H1 (cell line): ENCODE data around the gene CMTM1. TPM values are rescaled to one million over a fixed set of nuclear protein-coding genes. Genes with fewer than 3 reads are reported as not detected.

Experiments
- CTCF ChIA-PET: fragments of 300-600 bp; sonication (Branson Sonifier 250); formaldehyde crosslinking; loops from one replicate; lab custom pipeline; 2021; ENCODE audit not compliant: partially characterized antibody; lab: Charles Lee
- POLR2A ChIA-PET: fragments of 300-600 bp; sonication (Branson Sonifier 250); formaldehyde crosslinking; loops from one replicate; lab custom pipeline; 2021; ENCODE audit warnings: inconsistent platforms; ENCODE audit not compliant: partially characterized antibody; lab: Charles Lee
- DNase-seq, 2 experiments: peaks; one replicate each; pipeline versions ENCODE4 v3.0.0 to v3.0.0-alpha.2; 2010 to 2022; ENCODE audit warnings: low spot score in 2 of 2, low read depth in 1 of 2, mixed read lengths in 1 of 2
- FAIRE-seq: peaks from 2 replicates; lab custom pipeline; 2011; peaks lifted over from hg19 to GRCh38; lab: Jason Lieb, UNC
- H2AFZ ChIP-seq: 2 replicates; pipeline ENCODE4 v1.8.1; 2012; ENCODE audit warnings: low read length, inconsistent platforms
- H2AK5ac ChIP-seq: 2 replicates; pipeline ENCODE4 v1.6.1; 2013; ENCODE audit warnings: low read depth, low read length
- H2BK120ac ChIP-seq: replicated peaks from 2 replicates; pipeline ENCODE3; 2013; ENCODE audit warnings: low read depth, low read length, inconsistent platforms
- H2BK12ac ChIP-seq: 2 replicates; pipeline ENCODE4 v1.6.1; 2013; ENCODE audit warnings: low read depth, low read length
- H2BK15ac ChIP-seq: 2 replicates; pipeline ENCODE4 v1.6.1; 2013; ENCODE audit warnings: low read length
- H2BK20ac ChIP-seq: 2 replicates; pipeline ENCODE4 v1.6.1; 2013; ENCODE audit warnings: low read length
- H2BK5ac ChIP-seq: 2 replicates; pipeline ENCODE4 v1.6.1; 2013; ENCODE audit warnings: low read depth, low read length
- H3K14ac ChIP-seq: 2 replicates; pipeline ENCODE4 v1.6.1; 2013; ENCODE audit warnings: inconsistent platforms; ENCODE audit not compliant: insufficient read length
- H3K18ac ChIP-seq: 2 replicates; pipeline ENCODE4 v1.6.1; 2013; ENCODE audit warnings: low read length; ENCODE audit errors: extremely low read depth
- H3K23ac ChIP-seq: 2 replicates; pipeline ENCODE4 v1.6.1; 2013; ENCODE audit warnings: inconsistent platforms; ENCODE audit not compliant: insufficient read length
- H3K23me2 ChIP-seq: 2 replicates; pipeline ENCODE4 v1.6.1; 2013; ENCODE audit warnings: low read depth, low read length
- H3K27ac ChIP-seq: 2 replicates; pipeline ENCODE4 v1.6.1; 2011; ENCODE audit warnings: low read depth, low read length, inconsistent platforms
- H3K27me3 ChIP-seq, 4 experiments: replicated peaks in 1 of 4; 1 replicate in 1 of 4; 2 replicates in 3 of 4; pipeline versions ENCODE4 v1.6.1 to v1.8.1; 2011 to 2013; ENCODE audit warnings: low read length in 3 of 4, mild to moderate bottlenecking in 3 of 4, inconsistent platforms in 2 of 4, mixed read lengths in 2 of 4, moderate library complexity in 1 of 4; ENCODE audit not compliant: control insufficient read depth in 3 of 4, insufficient read depth in 3 of 4; ENCODE audit errors: extremely low read depth in 1 of 4
- H3K36me3 ChIP-seq, 4 experiments: 2 replicates each; pipeline versions ENCODE4 v1.6.1 to v1.8.1; 2011 to 2013; ENCODE audit warnings: mild to moderate bottlenecking in 4 of 4, low read length in 3 of 4, moderate library complexity in 2 of 4, control low read depth in 1 of 4, inconsistent platforms in 1 of 4; ENCODE audit not compliant: insufficient read depth in 4 of 4, control insufficient read depth in 2 of 4
- H3K4ac ChIP-seq: replicated peaks from 2 replicates; pipeline ENCODE3; 2013; ENCODE audit warnings: low read length, low read depth, mixed read lengths, inconsistent platforms; ENCODE audit not compliant: insufficient read length
- H3K4me1 ChIP-seq, 4 experiments: replicated peaks in 1 of 4; 1 replicate in 1 of 4; 2 replicates in 3 of 4; pipeline versions ENCODE4 v1.6.1 to v1.8.1; 2011 to 2013; ENCODE audit warnings: low read length in 3 of 4, inconsistent platforms in 2 of 4, mixed read lengths in 1 of 4; ENCODE audit not compliant: insufficient read depth in 4 of 4, control insufficient read depth in 3 of 4
- H3K4me2 ChIP-seq, 2 experiments: 2 replicates each; pipeline versions ENCODE4 v1.6.1 to v1.8.1; 2011 to 2013; ENCODE audit warnings: low read depth in 2 of 2, low read length in 2 of 2, control low read depth in 1 of 2, inconsistent platforms in 1 of 2, mild to moderate bottlenecking in 1 of 2; ENCODE audit not compliant: insufficient read depth in 1 of 2
- H3K4me3 ChIP-seq, 4 experiments: fragments of 200-600, 300-600 bp in 1 of 4; sonication (generic), shearing (Covaris generic), sonication (Bioruptor Twin) in 1 of 4; 2 replicates each; pipeline versions ENCODE4 v1.5.1 to v1.8.1; 2011 to 2016; ENCODE audit warnings: low read length in 4 of 4, low read depth in 3 of 4, control low read depth in 2 of 4, inconsistent platforms in 2 of 4, mild to moderate bottlenecking in 2 of 4, mixed read lengths in 1 of 4, moderate library complexity in 1 of 4; ENCODE audit not compliant: insufficient read depth in 2 of 4; ENCODE audit errors: extremely low read depth in 1 of 4
- H3K56ac ChIP-seq: replicated peaks from 2 replicates; pipeline ENCODE3; 2013; ENCODE audit warnings: low read depth, mild to moderate bottlenecking, mixed read lengths, low read length, inconsistent platforms; ENCODE audit not compliant: insufficient read length
- H3K79me1 ChIP-seq: 2 replicates; pipeline ENCODE4 v1.6.1; 2013; ENCODE audit warnings: low read depth, low read length, control low read depth
- H3K79me2 ChIP-seq, 2 experiments: 2 replicates each; pipeline versions ENCODE4 v1.6.1 to v1.8.1; 2012 to 2013; ENCODE audit warnings: low read length in 2 of 2, mild to moderate bottlenecking in 2 of 2, inconsistent platforms in 1 of 2; ENCODE audit not compliant: insufficient read depth in 2 of 2, control insufficient read depth in 1 of 2
- H3K9ac ChIP-seq, 4 experiments: replicated peaks in 1 of 4; 1 replicate in 1 of 4; 2 replicates in 3 of 4; pipeline versions ENCODE4 v1.6.1 to v1.8.1; 2011 to 2013; ENCODE audit warnings: low read depth in 3 of 4, low read length in 3 of 4, control low read depth in 2 of 4, mild to moderate bottlenecking in 2 of 4, moderate library complexity in 2 of 4, inconsistent platforms in 1 of 4; ENCODE audit errors: extremely low read depth in 1 of 4
- H3K9me3 ChIP-seq, 2 experiments: 2 replicates each; pipeline versions ENCODE4 v1.6.1 to v1.8.1; 2012 to 2013; ENCODE audit warnings: mild to moderate bottlenecking in 2 of 2, moderate library complexity in 2 of 2, control low read depth in 1 of 2, inconsistent platforms in 1 of 2, low read depth in 1 of 2, low read length in 1 of 2, mixed read lengths in 1 of 2; ENCODE audit not compliant: insufficient read depth in 2 of 2
- H4K20me1 ChIP-seq, 2 experiments: replicated peaks in 1 of 2; 2 replicates each; pipeline versions ENCODE3 to v1.8.1; 2011 to 2013; ENCODE audit warnings: inconsistent platforms in 2 of 2, low read length in 2 of 2, mild to moderate bottlenecking in 1 of 2; ENCODE audit not compliant: insufficient read depth in 2 of 2, control insufficient read depth in 1 of 2
- H4K5ac ChIP-seq: 2 replicates; pipeline ENCODE4 v1.6.1; 2013; ENCODE audit warnings: low read length, low read depth, mixed read lengths, inconsistent platforms; ENCODE audit not compliant: insufficient read length
- H4K8ac ChIP-seq: 2 replicates; pipeline ENCODE4 v1.8.0; 2013; ENCODE audit warnings: mild to moderate bottlenecking, moderate library complexity, low read length, inconsistent platforms; ENCODE audit not compliant: insufficient read depth; ENCODE audit errors: extremely low read depth
- H4K91ac ChIP-seq: replicated peaks from 2 replicates; pipeline ENCODE3; 2013; ENCODE audit warnings: low read length, mixed read lengths, inconsistent platforms; ENCODE audit not compliant: insufficient read length
- BACH1 ChIP-seq: IDR thresholded peaks from 2 replicates; pipeline ENCODE4 v1.6.1; 2012; ENCODE audit warnings: low read length, improper control_type of control experiment
- CHD2 ChIP-seq: IDR thresholded peaks from 2 replicates; pipeline ENCODE4 v1.6.1; 2012; ENCODE audit warnings: low read length, improper control_type of control experiment
- FOSL1 ChIP-seq: IDR thresholded peaks from 2 replicates; pipeline ENCODE4 v1.6.1; 2011; ENCODE audit warnings: mild to moderate bottlenecking, low read depth, low read length, moderate library complexity; ENCODE audit not compliant: insufficient read depth
- NANOG ChIP-seq: IDR thresholded peaks from 2 replicates; pipeline ENCODE4 v1.6.1; 2011; ENCODE audit warnings: low read length, low read depth, mild to moderate bottlenecking, inconsistent platforms; ENCODE audit not compliant: insufficient read depth, poor library complexity, severe bottlenecking
- RFX5 ChIP-seq: IDR thresholded peaks from 2 replicates; pipeline ENCODE4 v1.6.1; 2011; ENCODE audit warnings: low read depth, low read length, improper control_type of control experiment, borderline replicate concordance
- SIRT6 ChIP-seq: IDR thresholded peaks from one replicate; pipeline ENCODE4 v1.7.1; 2012; ENCODE audit warnings: low read length, inconsistent platforms
- TAF1 ChIP-seq: IDR thresholded peaks from 2 replicates; pipeline ENCODE4 v1.6.1; 2011; ENCODE audit warnings: mild to moderate bottlenecking, low read depth, low read length
- WGBS, 2 experiments: shearing (Covaris generic) in 1 of 2; methylation state at CpG; one replicate each; pipeline versions ENCODE4 v1.1.6 to v1.1.7; 2013 to 2015; ENCODE audit warnings: low lambda C conversion rate in 2 of 2, mixed read lengths in 2 of 2, inconsistent platforms in 1 of 2, low coverage in 1 of 2, missing lambda C conversion rate in 1 of 2; ENCODE audit not compliant: insufficient replicate concordance in 2 of 2, insufficient coverage in 1 of 2, insufficient read length in 1 of 2; ENCODE audit errors: extremely low coverage in 1 of 2, missing lambda C conversion rate in 1 of 2; 5-methylcytosine and 5-hydroxymethylcytosine counted together
- polyA plus RNA-seq, 7 experiments: library from polyadenylated mRNA; depleted of rRNA in 3 of 7; stranded (reverse) in 5 of 7; unstranded in 2 of 7; fragments of >200 nt in 5 of 7; fragments of 200-250 nt in 2 of 7; gene quantifications; 1 replicate in 5 of 7; 2 replicates in 1 of 7; 4 replicates in 1 of 7; pipeline versions ENCODE4 v1.2.1 to v1.2.3, GENCODE V29; 2011 to 2013; ENCODE audit warnings: missing spikeins in 2 of 7, mixed read lengths in 2 of 7
- total RNA-seq: library from RNA; stranded (reverse); fragmentation: NEBNext Ultra II Directional; extraction: Animal tissue kit (Norgen Biotek cat#: 25700); gene quantifications from 2 replicates; pipeline ENCODE4 v1.2.1, GENCODE V29; 2021
- TF ChIP-seq, protein P1 (sequence below): IDR thresholded peaks from 2 replicates; pipeline ENCODE4 v1.6.1; 2012; ENCODE audit warnings: inconsistent platforms

The CMTM1 gene
- total and polyA plus RNA-seq, 2 of the 8 experiments (the other 6 are each of a cell fraction or from before 2014, with no cell fraction given): 1.2 to 2.0 TPM

DNA sequence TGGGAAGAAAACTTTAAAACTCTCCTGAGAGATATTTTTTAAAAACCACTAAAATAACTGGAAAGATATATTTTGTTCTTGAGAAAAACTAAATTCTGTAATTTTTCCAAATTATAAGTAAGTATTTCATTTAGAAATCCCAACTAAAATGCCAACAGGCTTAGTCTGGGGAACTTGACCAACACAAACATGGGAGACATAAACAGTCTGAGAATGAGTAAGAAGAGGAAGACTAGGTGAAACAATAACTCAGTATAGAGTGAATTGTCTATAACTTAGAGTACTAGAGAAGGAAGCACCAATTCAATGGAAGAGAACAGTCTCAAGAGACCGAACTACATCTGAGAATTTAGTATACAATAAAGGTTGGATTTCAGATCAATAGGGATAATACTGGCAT, 2.9 kb downstream of the CMTM1 start:
- Histone ChIP-seq H3K9me3 (no peaks in the 10 kb centered on the region), H3K4me2 (no peak overlapping the region), H3K27me3 (no peaks in the 10 kb centered on the region), H4K91ac (no peak overlapping the region), H3K23me2 (no peaks in the 10 kb centered on the region), H3K14ac (no peak overlapping the region), H3K79me1 (no peaks in the 10 kb centered on the region), H2AK5ac (no peak overlapping the region), H3K27ac (no peak overlapping the region), H2BK20ac (no peak overlapping the region), H3K36me3 (peaks cover 0 to 5% (median 0%) of the 10 kb centered on the region in 4 experiments; a peak in 2 of 8 replicates), H2BK15ac (no peak overlapping the region), H3K4me1 (no peaks in the 10 kb centered on the region), H2BK5ac (no peak overlapping the region), H3K79me2 (no peaks in the 10 kb centered on the region), H3K9ac (no peak overlapping the region), H4K20me1 (peaks cover 0 to 2% of the 10 kb centered on the region in 2 experiments), H3K4me3 (no peak overlapping the region), H3K18ac (no peak overlapping the region), H2BK120ac (no peak overlapping the region), H2BK12ac (no peak overlapping the region), H3K56ac (no peak overlapping the region), H3K4ac (no peak overlapping the region), H4K8ac (no peak overlapping the region), H4K5ac (no peak overlapping the region), H3K23ac (no peak overlapping the region), H2AFZ (no peak overlapping the region)
- ChIA-PET POLR2A (interaction anchor here (1.4 to 2.3 kb wide), 2 partner anchors 10 to 17 kb away, joined by 3 to 7 read pairs; partner anchors contain the start of gene CMTM2), CTCF (interaction anchor here (1.4 to 6.8 kb wide), 2 partner anchors 21 to 162 kb away, joined by 3 to 30 read pairs; no protein-coding TSS in a partner anchor)
- FAIRE-seq (no peak), DNase-seq (no peak)
- 92% methylated on average over 1 of the region's 1 CpG; no CpG with 5 or more reads in 1 of the 2 experiments for WGBS, 2 experiments
- no peak for TF ChIP-seq CHD2
- TF ChIP-seq NANOG: no peak
- TF ChIP-seq RFX5: no peak
- no peak for TF ChIP-seq TAF1
- no peak for TF ChIP-seq BACH1
- TF ChIP-seq SIRT6: no peak
- TF ChIP-seq FOSL1: no peak
- TF ChIP-seq, protein P1, sequence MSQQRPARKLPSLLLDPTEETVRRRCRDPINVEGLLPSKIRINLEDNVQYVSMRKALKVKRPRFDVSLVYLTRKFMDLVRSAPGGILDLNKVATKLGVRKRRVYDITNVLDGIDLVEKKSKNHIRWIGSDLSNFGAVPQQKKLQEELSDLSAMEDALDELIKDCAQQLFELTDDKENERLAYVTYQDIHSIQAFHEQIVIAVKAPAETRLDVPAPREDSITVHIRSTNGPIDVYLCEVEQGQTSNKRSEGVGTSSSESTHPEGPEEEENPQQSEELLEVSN: no peak
